ENCODE measurements around the gene DIABLO. TPM values are rescaled to one million over a fixed set of nuclear protein-coding genes. Genes with fewer than 3 reads are reported as not detected.

Gene DIABLO
- total and polyA plus RNA-seq, 7 donors = 43.4 to 61.3 (median 55.5) TPM

GRCh38 chr12:122159882-122160281 is 66.0 kb downstream of the DIABLO start:
- intact Hi-C loops (cut with DNase I) = no loop called here
- WGBS, 2 donors = 69 to 83% methylated on average over 4 of the region's 4 CpGs
- Histone ChIP-seq H3K9me3 (no peaks in the 10 kb centered on the region), H3K27me3 (no peaks in the 10 kb centered on the region), H3K4me1 (no peaks in the 10 kb centered on the region), H3K36me3 (no peaks in the 10 kb centered on the region), H3K27ac (no peak overlapping the region), H3K4me3 (no peak overlapping the region)
- no peak for TF ChIP-seq POLR2AphosphoS5 (IDR thresholded peaks at IDR 0.05)
- no peak for TF ChIP-seq EP300 (IDR thresholded peaks at IDR 0.05)
- no peak for TF ChIP-seq CTCF (IDR thresholded peaks at IDR 0.05)
- TF ChIP-seq POLR2A (IDR thresholded peaks at IDR 0.05) = no peak
- DNase-seq = no peak

- Histone ChIP-seq H3K9me3 (no peaks in the 10 kb centered on the region), H3K4me3 (no peak overlapping the region), H3K4me1 (no peaks in the 10 kb centered on the region), H3K27ac (no peak overlapping the region), H3K27me3 (no peaks in the 10 kb centered on the region), H3K36me3 (no peaks in the 10 kb centered on the region)
- TF ChIP-seq CTCF (IDR thresholded peaks at IDR 0.05) (no peak), EP300 (IDR thresholded peaks at IDR 0.05) (no peak), POLR2AphosphoS5 (IDR thresholded peaks at IDR 0.05) (no peak), POLR2A (IDR thresholded peaks at IDR 0.05) (no peak)
- DNase-seq = no peak
- intact Hi-C loops (cut with DNase I) = no loop called here
- 90 to 92% methylated on average over 7 of the region's 7 CpGs for WGBS, 2 donors
These were observed 67.1 kb downstream of the DIABLO start for GRCh38 chr12:122158700-122159285.

Small RNA genes within 50 kb of the gene (small RNA-seq; reads per million reads assigned to genes)
- gene DIABLO = 0.36 to 2.2 (median 0.65) reads per million in 3 donors

Other genes with a start within 250 kb of the DIABLO start
- 1 to 10 TPM; 6.2 to 6.9 (median 6.5) TPM for gene BCL7A, start 204.2 kb downstream of the DIABLO start, total RNA-seq
- 1 to 10 TPM; 1.2 to 7.4 (median 3.5) TPM for gene BCL7A, start 204.2 kb downstream of the DIABLO start, polyA plus RNA-seq
- 10 to 100 TPM; 32.9 to 87.5 (median 57.3) TPM for gene MLXIP, start 147.3 kb downstream of the DIABLO start, total RNA-seq
- 100 to 1,000 TPM in 1 of 3 donors, 10 to 100 TPM in 2; 15.6 to 141 (median 35.4) TPM for gene MLXIP, start 147.3 kb downstream of the DIABLO start, polyA plus RNA-seq
- not detected for gene IL31, start 51.8 kb downstream of the DIABLO start, total RNA-seq
- gene IL31, start 51.8 kb downstream of the DIABLO start, polyA plus RNA-seq = not detected
- 1 to 10 TPM in 2 of 4 donors, under 1 TPM in 1, not detected in 1; 0.54 to 4.4 (median 1.9) TPM for gene LRRC43, start 42.9 kb downstream of the DIABLO start, total RNA-seq
- gene LRRC43, start 42.9 kb downstream of the DIABLO start, polyA plus RNA-seq = under 1 TPM in 1 of 3 donors, not detected in 2; 0.19 TPM
- under 1 TPM in 2 of 4 donors, not detected in 2; under 0.01 to 0.55 TPM for gene B3GNT4, start 22.3 kb downstream of the DIABLO start, total RNA-seq
- gene B3GNT4, start 22.3 kb downstream of the DIABLO start, polyA plus RNA-seq = 1 to 10 TPM in 1 of 3 donors, under 1 TPM in 2; 0.46 to 1.0 (median 0.60) TPM
- gene VPS33A, start 40.4 kb upstream of the DIABLO start, total RNA-seq = 10 to 100 TPM; 13.0 to 17.8 (median 16.4) TPM
- 10 to 100 TPM in 2 of 3 donors, 1 to 10 TPM in 1; 9.6 to 17.0 (median 10.6) TPM for gene VPS33A, start 40.4 kb upstream of the DIABLO start, polyA plus RNA-seq
- gene CLIP1, start 196.6 kb upstream of the DIABLO start, total RNA-seq = 100 to 1,000 TPM; 159 to 257 (median 196) TPM
- 10 to 100 TPM; 16.8 to 20.1 (median 19.5) TPM for gene CLIP1, start 196.6 kb upstream of the DIABLO start, polyA plus RNA-seq